ENCODE measurements around the gene PADI6.

Gene PADI6

DNA sequence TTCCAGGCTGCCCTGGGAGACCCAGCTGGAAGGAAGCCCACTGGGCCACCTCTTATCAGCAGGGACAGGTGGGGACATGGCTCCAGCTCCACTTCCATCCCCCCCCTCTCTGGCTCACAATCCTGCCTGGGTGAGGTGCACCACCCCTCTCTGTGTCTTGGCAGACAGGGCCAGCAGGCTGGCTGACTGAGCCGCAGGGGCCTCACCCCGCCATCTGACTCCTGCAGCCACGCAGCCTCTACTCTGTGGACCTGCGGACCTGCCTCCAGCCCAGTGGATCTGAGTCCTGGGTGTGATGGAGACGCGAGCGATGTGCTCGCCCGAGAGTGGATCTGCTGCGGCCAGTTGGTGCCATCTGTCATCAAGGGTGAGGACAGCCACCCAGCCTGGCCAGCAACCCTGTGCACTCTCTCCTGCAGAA is 37.4 kb downstream of the PADI6 start:
- no peak overlapping the region for H3K27ac ChIP-seq
- no peak overlapping the region for H3K4me3 ChIP-seq
- H3K36me3 ChIP-seq, result peaks cover 42 to 76% (median 59%) of the 10 kb centered on the region in 3 donors
- TF ChIP-seq, protein P1, sequence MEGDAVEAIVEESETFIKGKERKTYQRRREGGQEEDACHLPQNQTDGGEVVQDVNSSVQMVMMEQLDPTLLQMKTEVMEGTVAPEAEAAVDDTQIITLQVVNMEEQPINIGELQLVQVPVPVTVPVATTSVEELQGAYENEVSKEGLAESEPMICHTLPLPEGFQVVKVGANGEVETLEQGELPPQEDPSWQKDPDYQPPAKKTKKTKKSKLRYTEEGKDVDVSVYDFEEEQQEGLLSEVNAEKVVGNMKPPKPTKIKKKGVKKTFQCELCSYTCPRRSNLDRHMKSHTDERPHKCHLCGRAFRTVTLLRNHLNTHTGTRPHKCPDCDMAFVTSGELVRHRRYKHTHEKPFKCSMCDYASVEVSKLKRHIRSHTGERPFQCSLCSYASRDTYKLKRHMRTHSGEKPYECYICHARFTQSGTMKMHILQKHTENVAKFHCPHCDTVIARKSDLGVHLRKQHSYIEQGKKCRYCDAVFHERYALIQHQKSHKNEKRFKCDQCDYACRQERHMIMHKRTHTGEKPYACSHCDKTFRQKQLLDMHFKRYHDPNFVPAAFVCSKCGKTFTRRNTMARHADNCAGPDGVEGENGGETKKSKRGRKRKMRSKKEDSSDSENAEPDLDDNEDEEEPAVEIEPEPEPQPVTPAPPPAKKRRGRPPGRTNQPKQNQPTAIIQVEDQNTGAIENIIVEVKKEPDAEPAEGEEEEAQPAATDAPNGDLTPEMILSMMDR (IDR thresholded peaks at IDR 0.05), result no peak
- peaks cover 0 to 5% (median 0%) of the 10 kb centered on the region in 4 donors for H3K4me1 ChIP-seq
- intact Hi-C loops (cut with DNase I; ENCODE audit: low total_unique reads), result no loop called here
- no peaks in the 10 kb centered on the region for H3K27me3 ChIP-seq
- no peak for DNase-seq
- no peaks in the 10 kb centered on the region for H3K9me3 ChIP-seq

DNA sequence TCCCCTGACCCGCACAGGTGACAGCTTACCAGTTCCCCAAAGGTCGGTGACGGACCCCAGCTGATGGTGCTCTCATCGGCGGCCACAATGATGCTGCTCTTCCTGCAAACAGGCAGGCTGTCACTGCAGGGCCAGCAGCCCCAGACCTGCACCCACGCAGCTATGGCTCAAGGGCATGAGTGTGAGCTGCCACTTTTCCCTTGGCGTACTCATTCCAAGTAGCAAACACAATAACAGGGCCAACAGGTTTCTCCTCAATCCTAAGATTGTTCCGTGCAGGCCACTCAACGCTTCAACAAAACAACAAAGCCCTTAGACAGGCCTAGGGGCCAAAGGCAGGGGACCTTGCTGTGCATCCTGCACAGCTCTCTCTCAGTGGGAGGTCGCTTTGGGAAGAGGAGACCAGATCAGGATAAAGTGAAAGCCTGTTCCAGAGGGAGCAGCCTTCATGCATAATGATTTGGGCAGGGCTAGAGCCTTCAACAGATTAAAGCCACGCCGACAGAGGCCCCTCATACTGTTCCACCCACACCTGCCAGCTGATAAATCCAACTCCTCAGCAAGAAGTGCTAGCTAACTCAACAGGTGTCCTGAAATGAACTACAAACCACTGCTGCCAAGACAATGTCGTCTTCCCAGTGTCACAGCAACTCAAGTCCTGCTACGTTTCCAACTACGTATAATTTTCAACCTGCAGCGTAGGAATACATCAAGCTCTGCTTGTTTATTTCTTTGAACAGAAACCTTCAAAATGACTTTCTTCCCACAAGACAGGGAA is 40.3 kb downstream of the PADI6 start:
- DNase-seq, result no peak
- Histone ChIP-seq H3K36me3 (peaks cover 53 to 99% (median 86%) of the 10 kb centered on the region in 3 donors), H3K4me1 (peaks cover 0 to 5% (median 0%) of the 10 kb centered on the region in 4 donors), H3K27me3 (no peaks in the 10 kb centered on the region), H3K27ac (no peak overlapping the region), H3K9me3 (no peaks in the 10 kb centered on the region), H3K4me3 (no peak overlapping the region)
- TF ChIP-seq, protein P1 (IDR thresholded peaks at IDR 0.05), result no peak
- intact Hi-C loops (cut with DNase I; ENCODE audit: low total_unique reads), result no loop called here

DNA sequence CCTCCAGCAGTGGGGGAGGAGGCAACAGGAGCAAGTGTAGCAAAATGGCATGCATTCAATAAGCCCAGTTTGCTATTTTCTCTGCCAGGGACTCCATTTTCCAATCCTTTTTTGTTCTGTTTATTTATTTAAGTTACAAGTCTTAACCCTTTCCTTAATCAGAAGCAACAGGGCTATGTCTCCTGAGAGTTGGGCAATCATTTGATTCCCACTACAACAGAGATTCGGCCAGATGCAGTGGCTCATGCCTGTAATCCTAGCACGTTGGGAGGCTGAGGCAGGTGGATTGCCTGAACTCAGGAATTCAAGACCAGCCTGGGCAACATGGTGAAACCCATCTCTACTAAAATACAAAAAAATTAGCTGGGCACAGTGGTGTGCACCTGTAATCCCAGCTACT is 42.0 kb downstream of the PADI6 start:
- H3K27me3 ChIP-seq, result no peaks in the 10 kb centered on the region
- H3K4me1 ChIP-seq, result peaks cover 0 to 5% (median 0%) of the 10 kb centered on the region in 4 donors
- H3K36me3 ChIP-seq, result peaks cover 56 to 97% (median 90%) of the 10 kb centered on the region in 3 donors
- no peak for DNase-seq
- H3K9me3 ChIP-seq, result no peaks in the 10 kb centered on the region
- H3K27ac ChIP-seq, result no peak overlapping the region
- intact Hi-C loops (cut with DNase I; ENCODE audit: low total_unique reads), result no loop called here
- TF ChIP-seq, protein P1 (IDR thresholded peaks at IDR 0.05), result no peak
- H3K4me3 ChIP-seq, result no peak overlapping the region

DNA sequence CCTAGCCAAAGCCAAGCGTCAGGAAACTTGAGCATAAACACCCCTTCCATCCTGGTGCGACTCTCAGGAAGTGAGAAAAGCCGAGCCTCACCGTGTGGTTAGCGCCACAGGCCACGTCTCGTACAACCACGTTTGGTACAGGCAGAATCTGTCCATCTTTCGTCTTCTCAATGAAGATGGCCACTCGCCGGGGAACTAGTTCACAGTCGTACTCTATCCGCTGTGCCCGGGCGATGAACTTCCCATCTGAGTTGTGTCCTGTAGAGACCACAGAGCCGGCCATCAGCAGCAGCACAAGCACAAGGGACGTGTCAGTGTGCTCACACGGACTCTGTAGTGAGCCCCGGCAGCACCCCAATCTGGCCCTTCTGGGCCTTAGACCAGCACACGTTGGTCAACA is 44.4 kb downstream of the PADI6 start:
- no peak overlapping the region for H3K4me3 ChIP-seq
- H3K9me3 ChIP-seq, result no peaks in the 10 kb centered on the region
- H3K36me3 ChIP-seq, result peaks cover 40 to 92% (median 74%) of the 10 kb centered on the region in 3 donors
- TF ChIP-seq, protein P1 (IDR thresholded peaks at IDR 0.05), result no peak
- H3K4me1 ChIP-seq, result peaks cover 0 to 8% (median 4%) of the 10 kb centered on the region in 4 donors
- intact Hi-C loops (cut with DNase I; ENCODE audit: low total_unique reads), result no loop called here
- DNase-seq, result no peak
- H3K27me3 ChIP-seq, result no peaks in the 10 kb centered on the region
- no peak overlapping the region for H3K27ac ChIP-seq

DNA sequence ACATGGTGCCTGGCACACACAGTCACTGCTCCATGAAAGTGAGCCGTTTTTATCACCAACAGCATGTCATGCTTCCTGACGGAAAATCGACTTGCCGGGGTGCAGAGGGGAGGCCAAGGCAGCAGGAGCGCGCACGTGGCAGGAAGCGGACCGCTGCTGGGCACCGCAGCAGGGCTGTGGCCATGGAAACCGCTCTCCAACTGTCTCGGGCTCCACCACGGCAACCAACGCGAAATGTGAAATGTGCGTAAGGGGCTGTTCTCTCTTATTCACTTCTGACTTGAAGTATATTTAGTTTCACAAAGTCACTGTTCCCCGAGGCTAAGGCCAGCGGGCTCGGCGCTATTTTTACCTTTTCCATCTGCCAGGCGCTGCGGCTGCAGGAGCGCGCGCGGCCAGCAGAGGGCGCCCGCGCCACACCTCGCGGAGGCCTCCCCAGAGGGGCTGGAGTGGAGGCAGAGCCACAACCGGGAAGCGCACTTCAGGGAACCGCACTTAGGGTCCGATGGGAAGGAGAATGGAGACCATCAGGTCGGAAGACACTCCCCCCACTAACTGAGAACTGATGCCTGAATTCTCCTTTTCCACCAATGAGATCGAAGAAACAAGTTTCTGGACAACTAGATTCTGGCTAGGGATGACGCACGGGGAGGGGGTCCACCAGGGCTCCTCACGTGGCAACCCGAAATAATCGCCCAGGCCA is 47.8 kb downstream of the PADI6 start:
- Histone ChIP-seq H3K36me3 (peaks cover 23 to 90% (median 66%) of the 10 kb centered on the region in 3 donors), H3K27ac (no peak overlapping the region), H3K9me3 (no peaks in the 10 kb centered on the region), H3K27me3 (no peaks in the 10 kb centered on the region), H3K4me3 (no peak overlapping the region), H3K4me1 (peaks cover 0 to 4% (median 4%) of the 10 kb centered on the region in 4 donors)
- TF ChIP-seq, protein P1 (IDR thresholded peaks at IDR 0.05), result peak; percentile 98 to 100
- intact Hi-C loops (cut with DNase I; ENCODE audit: low total_unique reads), result loop anchor here (2.0 to 5.0 kb wide), 2 partner anchors 19 to 63 kb away; partner anchors contain the start of gene RCC2
- peak; percentile 54 to 82 for DNase-seq
